Hematopoietic multipotent progenitor cell treated with erythropoietin and hydrocortisone succinate and interleukin-3 and kit ligand, for 6 days (in vitro differentiated cells): ENCODE measurements around the gene LY6G6F.

Source experiments
- DNase-seq: peaks from one replicate; pipeline ENCODE4 v3.0.0-alpha.2; 2015

LY6G6F gene

DNA sequence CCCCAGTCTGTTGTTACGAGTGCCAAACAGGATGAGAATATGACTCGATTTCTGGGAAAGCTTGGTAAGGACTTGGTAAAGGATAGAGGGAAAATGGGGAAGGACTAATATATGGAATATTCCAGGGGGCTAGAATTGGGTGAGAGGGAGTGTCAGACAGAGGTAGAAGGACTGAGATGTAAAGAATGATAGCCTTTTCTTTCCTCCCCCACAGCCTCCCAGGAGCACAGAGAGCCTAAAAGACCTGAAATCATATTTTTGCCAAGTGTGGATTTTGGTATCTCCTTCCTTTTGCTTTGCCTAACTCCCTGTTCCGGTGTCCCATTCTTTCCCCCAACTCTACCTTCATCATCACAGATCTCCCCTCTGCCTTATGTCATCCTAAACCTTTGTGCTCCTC, 36.2 kb downstream of the LY6G6F start:
- DNase-seq = no peak

DNA sequence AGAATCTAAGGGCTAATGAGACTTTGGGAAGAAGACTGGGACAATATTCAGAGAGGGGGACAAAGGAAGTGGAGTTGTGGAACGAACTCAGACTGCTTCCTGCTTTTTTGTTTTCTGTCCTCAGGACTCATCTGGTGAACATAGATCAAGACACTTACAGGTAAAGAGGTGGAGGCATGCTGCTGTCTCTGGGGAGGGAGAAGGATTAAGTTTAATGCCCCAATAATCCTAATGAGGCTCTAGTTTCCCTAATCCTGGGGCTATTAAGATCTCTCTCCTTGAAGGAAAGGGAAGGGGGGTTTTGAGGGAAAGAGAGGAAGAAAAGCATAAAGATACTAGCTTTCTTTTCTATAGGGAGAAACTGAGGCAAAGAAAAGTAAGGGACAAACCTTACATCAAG, 37.8 kb downstream of the LY6G6F start:
- no peak for DNase-seq

DNA sequence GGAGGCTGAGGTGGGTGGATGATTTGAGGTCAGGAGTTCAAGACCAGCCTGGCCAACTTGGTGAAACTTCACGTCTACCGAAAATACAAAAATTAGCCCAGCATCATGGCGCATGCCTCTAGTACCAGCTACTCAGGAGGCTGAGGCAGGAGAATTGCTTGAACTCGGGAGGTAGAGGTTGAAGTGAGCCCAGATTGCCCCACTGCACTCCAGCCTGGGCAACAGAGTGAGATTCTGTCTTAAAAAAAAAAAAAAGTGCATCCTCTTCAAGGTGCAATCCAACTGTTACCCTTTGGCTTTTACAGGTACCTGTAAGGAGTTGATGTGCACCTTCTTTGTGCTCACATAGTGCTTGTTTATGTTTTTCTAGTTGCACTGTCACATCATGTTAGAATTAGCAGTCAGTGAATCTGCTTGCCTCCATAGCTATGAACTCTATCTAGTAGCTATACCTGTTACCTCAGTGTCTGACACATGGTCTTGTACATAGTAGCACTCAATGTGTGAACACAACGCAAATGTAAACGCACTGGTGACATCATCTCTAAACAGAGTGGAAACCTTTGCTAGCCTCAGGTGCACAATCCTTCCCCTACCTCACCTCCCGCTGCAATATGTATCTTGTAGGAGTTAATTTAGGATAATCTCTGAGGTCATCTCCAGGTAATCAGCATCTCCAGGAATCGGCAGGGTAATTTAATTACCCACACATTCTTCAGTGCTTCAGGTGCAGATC, 42.8 kb downstream of the LY6G6F start:
- no peak for DNase-seq

DNA sequence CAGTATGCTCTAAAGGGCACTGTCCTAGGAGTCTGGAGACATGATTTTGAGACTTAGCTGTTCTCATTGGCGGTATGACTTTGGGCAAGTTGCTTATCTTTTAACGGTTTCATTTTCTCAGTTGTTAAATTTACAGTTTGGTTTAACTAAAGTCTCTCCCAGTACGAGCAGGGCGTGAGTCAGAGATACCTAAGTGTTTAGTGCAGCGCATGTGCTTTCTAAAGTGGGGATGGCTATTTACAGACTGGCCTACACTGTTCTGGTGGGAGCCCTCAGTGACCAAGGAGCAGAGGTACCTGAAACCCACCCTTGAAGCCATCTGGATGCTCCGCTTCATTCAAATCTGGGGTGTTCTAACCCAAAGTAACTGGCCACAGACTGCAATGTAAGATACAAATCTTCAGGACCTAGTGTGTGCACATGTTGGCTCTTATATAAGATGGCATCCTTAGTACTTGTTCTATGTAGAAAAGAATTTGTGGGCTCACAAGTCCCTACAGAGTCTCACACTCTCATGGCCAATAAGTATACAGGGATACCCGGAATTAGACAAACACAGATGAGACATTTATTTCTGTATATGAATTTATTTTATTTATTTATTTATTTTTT, 43.9 kb downstream of the LY6G6F start:
- no peak for DNase-seq

DNA sequence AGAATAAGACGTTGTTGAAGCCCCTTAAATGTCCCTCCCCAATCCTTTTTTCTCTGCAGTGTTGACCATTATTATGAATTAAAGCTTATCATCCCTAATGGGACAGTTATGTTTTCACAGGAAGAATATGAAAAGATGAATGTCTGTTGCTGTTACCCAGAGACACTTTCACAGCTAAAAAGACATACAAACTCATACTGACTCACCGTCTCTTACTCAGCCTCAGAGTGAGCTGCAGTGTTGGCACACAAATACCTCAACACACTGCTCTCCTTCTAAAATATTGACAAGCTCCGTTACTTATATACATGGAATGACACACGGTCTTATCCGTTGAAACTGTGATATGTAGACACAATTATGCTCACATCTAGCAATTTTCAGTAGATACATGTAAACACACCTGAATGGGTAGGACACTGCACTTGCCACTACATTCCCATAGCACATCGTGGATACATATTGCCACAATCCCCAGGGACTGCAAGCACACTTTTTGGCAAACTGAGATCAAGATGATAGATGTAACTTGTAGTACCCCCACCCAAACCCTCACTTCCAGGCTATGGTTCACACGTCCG, 46.2 kb downstream of the LY6G6F start:
- DNase-seq = no peak

DNA sequence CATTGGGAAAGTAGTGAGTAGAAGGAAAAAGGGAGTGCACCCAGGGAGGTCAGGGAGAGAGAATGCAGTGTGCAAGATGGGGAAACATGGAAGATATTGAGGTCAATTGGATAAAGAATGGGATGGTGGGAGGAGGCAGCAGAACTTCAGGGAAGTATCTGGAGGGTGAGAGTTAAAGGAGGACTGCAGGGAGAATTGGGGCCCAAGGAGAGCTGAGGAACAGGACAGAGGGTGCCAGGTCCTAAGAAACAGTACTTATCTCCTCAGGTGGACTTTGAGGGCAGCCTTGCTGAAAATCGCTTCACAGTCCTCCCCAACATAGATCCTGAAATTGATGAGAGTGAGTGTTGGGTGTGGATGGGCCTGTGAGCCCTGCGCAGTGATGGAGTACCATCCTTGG, 51.6 kb downstream of the LY6G6F start:
- DNase-seq = no peak
